Measurements from ENCODE around the gene EPHB4. TPM values are rescaled to one million over a fixed set of nuclear protein-coding genes. Genes with fewer than 3 reads are reported as not detected.

Gene EPHB4
- total RNA-seq, 1 experiment from 2014 or later, result 192 TPM

- DNase-seq (ENCODE audit: low read depth, low spot score) (no peak), ATAC-seq (no peak)
- no peak for TF ChIP-seq POLR2AphosphoS5 (IDR thresholded peaks at IDR 0.05; ENCODE audit: low read depth, low read length)
- no peak for TF ChIP-seq TCF7L2 (IDR thresholded peaks at IDR 0.05; ENCODE audit: low read depth, low read length)
- TF ChIP-seq SIN3A (IDR thresholded peaks at IDR 0.05; ENCODE audit: borderline replicate concordance, insufficient read depth, low read depth, low read length), result no peak
- TF ChIP-seq REST (IDR thresholded peaks at IDR 0.05; ENCODE audit: insufficient read depth in 1 of 2, low read depth in 2 of 2, low read length in 1 of 2), result no peak
- no peak for TF ChIP-seq CTCF (IDR thresholded peaks at IDR 0.05)
- H3K27ac ChIP-seq (ENCODE audit: low read length), result no peak overlapping the region
- no peak overlapping the region for H3K4me3 ChIP-seq (ENCODE audit: low read depth in 2 of 2, low read length in 2 of 2)
- intact Hi-C loops (cut with micrococcal nuclease; ENCODE audit: unreplicated experiment) (no loop called here), in situ Hi-C loops (cut with HindIII; ENCODE audit: low pct_unique_long_range_greater_than_20kb, low sequenced_read_pairs) (no loop called here)
- no peaks in the 10 kb centered on the region; the same call in 1 of the 2 replicates for H3K4me1 ChIP-seq (ENCODE audit: control insufficient read depth, insufficient read depth, low read length)
- CTCF ChIA-PET, result no interaction called here
- H3K27me3 ChIP-seq (ENCODE audit: control insufficient read depth, insufficient read depth, low read length), result no peaks in the 10 kb centered on the region
- POLR2A ChIA-PET, result no interaction called here
- no TSS peak for BruUV-seq (replicated peaks)
- no peaks in the 10 kb centered on the region for H3K36me3 ChIP-seq (ENCODE audit: control insufficient read depth, insufficient read depth, low read length)
- no peaks in the 10 kb centered on the region for H3K9me3 ChIP-seq (ENCODE audit: control insufficient read depth, insufficient read depth, low read depth, low read length)
Measured at GRCh38 chr7:100856871-100857282, 29.6 kb upstream of the EPHB4 start.

GRCh38 chr7:100855515-100855914 lies 28.2 kb upstream of the EPHB4 start:
- ATAC-seq, result no peak
- in situ Hi-C loops (cut with HindIII; ENCODE audit: low pct_unique_long_range_greater_than_20kb, low sequenced_read_pairs), result no loop called here

More at GRCh38 chr7:100855515-100855914, 28.2 kb upstream of the EPHB4 start:
- Histone ChIP-seq H3K4me3 (ENCODE audit: low read depth in 2 of 2, low read length in 2 of 2) (no peak overlapping the region), H3K9me3 (ENCODE audit: control insufficient read depth, insufficient read depth, low read depth, low read length) (no peaks in the 10 kb centered on the region), H3K4me1 (ENCODE audit: control insufficient read depth, insufficient read depth, low read length) (peaks cover 3% of the 10 kb centered on the region; the same call in 1 of the 2 replicates), H3K27ac (ENCODE audit: low read length) (no peak overlapping the region), H3K36me3 (ENCODE audit: control insufficient read depth, insufficient read depth, low read length) (no peaks in the 10 kb centered on the region), H3K27me3 (ENCODE audit: control insufficient read depth, insufficient read depth, low read length) (no peaks in the 10 kb centered on the region)
- TF ChIP-seq CTCF (IDR thresholded peaks at IDR 0.05) (no peak), POLR2AphosphoS5 (IDR thresholded peaks at IDR 0.05; ENCODE audit: low read depth, low read length) (no peak), SIN3A (IDR thresholded peaks at IDR 0.05; ENCODE audit: borderline replicate concordance, insufficient read depth, low read depth, low read length) (no peak), TCF7L2 (IDR thresholded peaks at IDR 0.05; ENCODE audit: low read depth, low read length) (no peak), REST (IDR thresholded peaks at IDR 0.05; ENCODE audit: insufficient read depth in 1 of 2, low read depth in 2 of 2, low read length in 1 of 2) (no peak)
- ChIA-PET CTCF (no interaction called here), POLR2A (interaction anchor here (1.1 kb wide), 1 partner anchor 19 kb away, joined by 9 read pairs; the partner anchor contains the start of gene SRRT)
- DNase-seq (ENCODE audit: low read depth, low spot score), result no peak
- no TSS peak for BruUV-seq (replicated peaks)
- intact Hi-C loops (cut with micrococcal nuclease; ENCODE audit: unreplicated experiment), result no loop called here

Data from Panc1 (cell line).